Hematopoietic multipotent progenitor cell treated with erythropoietin and hydrocortisone succinate and interleukin-3 and kit ligand, for 8 days (in vitro differentiated cells): ENCODE results near the gene MRPL48.

Experiments used
- DNase-seq: peaks from one replicate; pipeline ENCODE4 v3.0.0-alpha.2; 2015

MRPL48 gene

GRCh38 chr11:73851046-73851764 lies 63.5 kb downstream of the MRPL48 start:
- DNase-seq, result peak; percentile 16

- DNase-seq, result no peak
These were observed 64.4 kb downstream of the MRPL48 start for GRCh38 chr11:73852049-73852448.

GRCh38 chr11:73854680-73855079 lies 67.0 kb downstream of the MRPL48 start:
- DNase-seq, result no peak

- DNase-seq, result no peak
These were observed 68.4 kb downstream of the MRPL48 start for GRCh38 chr11:73856031-73856567.

- no peak for DNase-seq
These were observed 72.0 kb downstream of the MRPL48 start for GRCh38 chr11:73859671-73860070.

- DNase-seq, result no peak
These were observed 72.5 kb downstream of the MRPL48 start for GRCh38 chr11:73860202-73860601.

GRCh38 chr11:73862986-73863385 lies 75.3 kb downstream of the MRPL48 start:
- no peak for DNase-seq

- peak; percentile 25 for DNase-seq
These were observed 78.5 kb downstream of the MRPL48 start for GRCh38 chr11:73866095-73866579.

GRCh38 chr11:73866586-73866996 lies 78.9 kb downstream of the MRPL48 start:
- DNase-seq, result no peak

GRCh38 chr11:73869332-73869949 lies 81.8 kb downstream of the MRPL48 start:
- peak; percentile 88 for DNase-seq

GRCh38 chr11:73870261-73870660 lies 82.6 kb downstream of the MRPL48 start:
- DNase-seq, result no peak

- DNase-seq, result no peak
These were observed 85.2 kb downstream of the MRPL48 start for GRCh38 chr11:73872749-73873357.

GRCh38 chr11:73875380-73875779 lies 87.7 kb downstream of the MRPL48 start:
- no peak for DNase-seq

- DNase-seq, result peak; percentile 19
These were observed 88.2 kb downstream of the MRPL48 start for GRCh38 chr11:73875840-73876239.

- peak; percentile 98 for DNase-seq
These were observed 89.0 kb downstream of the MRPL48 start, which contains the start of the genes COA4 and PAAF1 for GRCh38 chr11:73876424-73877310. COA4 (minus strand) TSS chr11:73876846; CDS start chr11:73873378, 3,468 bp downstream. PAAF1 (plus strand) TSS chr11:73876999; CDS start chr11:73877022, 23 bp downstream.

GRCh38 chr11:73878771-73879170 lies 91.1 kb downstream of the MRPL48 start:
- no peak for DNase-seq

GRCh38 chr11:73880449-73880848 lies 92.8 kb downstream of the MRPL48 start:
- peak; percentile 44 for DNase-seq

GRCh38 chr11:73883856-73884255 lies 96.2 kb downstream of the MRPL48 start:
- no peak for DNase-seq

GRCh38 chr11:73888244-73888643 lies 100.6 kb downstream of the MRPL48 start:
- DNase-seq, result no peak

GRCh38 chr11:73889019-73889418 lies 101.3 kb downstream of the MRPL48 start:
- DNase-seq, result no peak

GRCh38 chr11:73889536-73889935 lies 101.9 kb downstream of the MRPL48 start:
- no peak for DNase-seq

GRCh38 chr11:73893041-73893440 lies 105.4 kb downstream of the MRPL48 start:
- DNase-seq, result peak; percentile 58
